HG03571 (cell line): ENCODE data around the gene EPO.
"Not testable (repeated sequence)": the region's sequence is repeated elsewhere in the genome, so short reads cannot be mapped to it uniquely, and the experiment has no call there.

Experiments
- ATAC-seq: cut with Tn5 transposase; IDR thresholded peaks from one replicate; pipeline ENCODE4 v1.9.1; 2021; ENCODE audit not compliant: unreplicated experiment

The EPO gene

DNA sequence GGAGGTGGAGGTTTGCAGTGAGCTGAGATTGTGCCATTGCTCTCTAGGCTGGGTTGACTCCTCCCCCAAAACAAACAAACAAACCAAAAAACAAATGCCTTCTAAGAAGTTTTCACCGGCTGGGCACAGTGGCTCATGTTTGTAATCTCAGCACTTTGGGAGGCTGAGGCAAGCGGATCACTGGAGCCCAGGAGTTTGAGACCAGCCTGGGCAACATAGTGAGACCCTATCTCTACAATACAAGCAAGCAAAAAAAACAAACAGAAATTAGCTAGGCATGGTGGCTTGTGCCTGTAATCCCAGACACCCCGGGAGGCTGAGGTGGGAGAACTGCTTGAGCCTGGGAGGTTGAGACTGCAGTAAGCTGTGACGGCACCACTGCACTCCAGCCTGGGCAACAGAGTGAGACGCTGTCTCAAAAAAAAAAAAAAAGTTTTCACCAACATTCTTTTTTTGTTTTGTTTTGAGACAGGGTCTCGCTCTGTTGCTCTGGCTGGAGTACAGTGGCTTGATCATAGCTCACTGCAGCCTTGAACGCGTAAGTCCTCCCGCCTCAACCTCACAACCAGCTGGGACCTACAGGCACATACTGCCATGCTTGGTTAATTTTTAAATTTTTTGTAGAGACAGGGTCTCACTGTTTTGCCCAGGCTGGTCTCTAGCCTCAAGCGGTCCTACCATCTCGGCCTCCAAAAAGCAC lies 11.8 kb downstream of the EPO start:
- ATAC-seq: no peak

DNA sequence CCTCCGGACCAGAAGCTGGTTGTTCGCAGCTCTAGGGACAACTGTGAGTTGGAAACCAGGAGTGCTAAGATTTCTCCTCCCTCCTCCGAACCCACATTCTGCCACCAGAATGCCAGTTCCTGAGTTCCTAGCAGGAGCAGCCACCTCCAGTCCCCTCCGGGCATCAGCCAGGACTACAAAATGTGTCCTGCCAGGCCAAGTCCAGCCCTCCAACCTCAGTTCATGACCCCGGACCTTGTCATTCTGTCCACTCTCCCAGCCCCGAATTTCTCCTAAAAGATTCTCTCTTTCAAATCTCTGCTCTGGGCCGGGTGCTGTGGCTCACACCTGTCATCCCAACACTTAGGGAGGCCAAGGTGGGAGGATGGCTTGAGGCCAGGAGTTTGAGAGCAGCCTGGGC lies 15.5 kb downstream of the EPO start:
- no peak for ATAC-seq

DNA sequence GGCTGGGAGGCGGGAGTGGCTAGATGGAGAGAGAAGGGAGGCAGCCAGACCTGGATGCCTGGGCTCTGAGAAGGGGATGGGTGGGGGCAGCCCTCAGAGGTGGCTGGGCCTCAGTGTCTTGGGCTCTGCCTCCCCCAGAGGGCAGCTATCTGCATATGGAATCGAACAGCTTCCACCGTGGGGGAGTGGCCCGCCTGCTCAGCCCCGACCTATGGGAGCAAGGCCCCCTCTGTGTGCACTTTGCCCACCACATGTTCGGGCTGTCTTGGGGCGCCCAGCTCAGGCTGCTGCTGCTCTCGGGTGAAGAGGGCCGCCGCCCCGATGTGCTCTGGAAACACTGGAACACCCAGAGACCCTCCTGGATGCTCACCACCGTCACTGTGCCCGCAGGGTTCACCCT lies 16.4 kb downstream of the EPO start:
- ATAC-seq: no peak

DNA sequence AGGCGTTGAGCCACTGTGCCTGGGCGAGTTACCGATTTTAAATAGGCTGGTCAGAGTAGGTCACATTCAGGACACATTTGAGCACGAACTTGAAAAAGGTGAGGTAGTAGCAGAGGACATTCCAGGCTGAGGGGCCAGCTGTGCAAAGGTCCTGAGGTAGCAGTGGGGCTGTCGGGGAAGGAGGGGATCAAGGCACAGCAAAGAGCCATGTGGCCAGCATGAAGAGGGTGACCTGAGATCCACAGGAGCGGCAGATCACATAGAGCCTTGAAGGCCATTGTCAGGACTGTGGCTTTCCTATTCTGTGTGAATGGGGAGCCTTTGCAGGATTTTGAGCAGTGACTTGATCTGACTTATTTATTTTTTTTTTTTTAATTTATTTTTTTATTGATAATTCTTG lies 19.7 kb downstream of the EPO start:
- no peak for ATAC-seq

DNA sequence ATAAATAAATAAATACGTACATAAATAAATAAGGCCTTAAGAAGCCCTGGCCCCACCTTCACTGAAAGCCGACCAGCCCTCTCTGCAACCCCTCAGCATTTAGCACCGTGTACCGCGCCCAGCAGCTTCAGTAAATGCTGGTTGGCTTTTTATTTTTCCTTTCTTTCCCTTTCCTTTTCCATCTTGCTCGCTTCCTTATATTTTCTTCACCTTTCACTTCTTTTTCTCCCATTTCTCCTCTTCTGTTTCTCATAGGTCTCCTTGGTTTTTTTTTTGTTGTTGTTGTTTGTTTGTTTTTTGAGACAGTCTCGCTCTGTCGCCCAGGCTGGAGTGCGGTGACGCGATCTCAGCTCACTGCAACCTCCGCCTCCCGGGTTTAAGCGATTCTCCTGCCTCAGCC lies 24.3 kb downstream of the EPO start:
- no peak for ATAC-seq

DNA sequence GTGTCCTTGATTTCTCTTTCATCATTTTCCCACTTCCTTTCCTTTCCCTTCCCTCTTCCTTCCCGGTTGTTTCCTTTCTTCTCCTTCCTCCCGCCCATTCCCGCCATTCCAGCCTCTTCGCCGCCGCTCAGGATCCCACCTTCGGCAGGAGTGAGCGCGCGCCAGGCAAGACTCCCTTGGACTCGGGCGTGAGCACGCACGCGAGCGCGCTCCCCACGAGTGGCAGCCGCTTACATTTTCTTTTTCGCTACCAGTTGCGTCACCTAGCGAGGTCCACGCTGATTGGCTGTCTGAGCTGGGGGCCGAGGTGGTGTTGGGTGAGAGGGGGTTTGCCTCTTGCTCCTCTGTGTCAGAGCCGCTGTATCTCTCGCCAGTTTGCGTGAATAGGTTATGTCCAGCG lies 24.9 kb downstream of the EPO start:
- ATAC-seq: no peak

DNA sequence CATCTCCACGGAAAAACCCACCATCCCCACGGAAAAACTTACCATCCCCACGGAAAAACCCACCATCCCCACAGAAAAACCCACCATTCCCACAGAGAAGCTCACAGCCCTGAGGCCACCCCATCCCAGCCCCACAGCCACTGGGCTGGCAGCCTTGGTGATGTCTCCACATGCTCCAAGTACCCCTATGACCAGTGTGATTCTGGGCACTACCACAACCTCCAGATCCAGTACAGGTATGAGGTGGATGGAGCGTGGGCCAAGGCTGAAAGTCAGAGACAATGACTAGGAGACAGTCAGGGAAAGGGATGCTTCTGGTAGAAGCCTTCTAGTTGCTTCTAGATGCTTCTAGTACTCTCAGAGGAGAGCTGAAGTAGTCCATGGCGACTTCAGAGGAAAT lies 32.7 kb downstream of the EPO start:
- no peak for ATAC-seq

DNA sequence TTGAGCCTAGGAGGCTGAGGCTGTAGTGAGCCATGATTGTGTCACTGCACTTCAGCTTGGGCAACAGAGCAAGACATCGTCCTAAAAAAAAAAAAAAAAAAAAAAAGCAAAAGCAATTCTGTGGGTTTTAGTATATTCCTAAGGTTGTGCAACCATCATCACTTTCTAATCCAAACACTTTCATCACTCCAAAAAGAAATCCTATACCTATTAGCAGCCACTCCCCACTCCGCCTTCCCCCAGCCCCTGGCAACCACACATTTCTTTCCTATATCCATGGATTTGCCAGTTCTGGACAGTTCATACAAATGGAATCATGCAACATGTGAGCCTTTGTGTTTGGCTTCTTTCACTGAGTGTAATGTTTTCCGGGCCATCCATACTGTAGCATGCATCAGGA lies 33.5 kb downstream of the EPO start:
- ATAC-seq: no peak

DNA sequence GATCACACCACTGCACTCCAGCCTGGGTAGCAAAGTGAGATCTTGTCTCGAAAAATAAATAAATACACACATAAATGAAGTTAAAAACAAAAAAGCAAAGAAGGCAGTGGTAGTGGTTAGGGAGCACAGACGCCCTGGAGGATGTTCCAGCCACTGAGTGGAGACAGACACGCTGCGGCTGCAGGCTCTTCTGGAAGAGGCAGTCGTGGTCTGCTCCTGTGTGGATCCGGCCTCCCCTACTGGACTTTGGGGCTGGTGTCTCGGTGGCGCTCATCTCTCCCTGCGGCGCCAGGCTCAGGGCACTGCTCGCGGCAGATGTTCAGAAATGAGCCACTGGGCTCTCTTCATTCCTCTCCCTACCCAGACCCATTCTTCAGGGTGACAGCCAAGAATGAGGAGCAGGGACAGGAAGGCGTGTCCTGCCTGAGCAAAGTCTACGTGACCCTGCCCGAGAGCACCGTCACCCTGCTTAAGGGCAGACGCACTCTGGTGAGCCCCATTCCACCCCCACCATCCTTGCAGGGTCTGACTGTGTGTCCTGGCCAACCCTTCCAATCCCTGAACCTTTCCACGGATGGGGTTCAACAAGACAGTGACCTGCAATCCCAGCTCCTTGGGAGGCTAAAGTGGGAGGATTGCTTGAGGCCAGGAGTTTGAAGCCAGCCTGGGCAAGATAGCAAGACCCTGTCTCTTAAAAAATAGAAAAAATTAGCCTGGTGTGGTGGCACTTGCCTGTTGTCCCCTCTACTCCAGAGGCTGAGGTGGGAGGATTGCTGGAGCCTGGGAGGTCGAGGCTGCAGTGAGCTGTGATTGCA lies 39.3 kb downstream of the EPO start:
- no peak for ATAC-seq

DNA sequence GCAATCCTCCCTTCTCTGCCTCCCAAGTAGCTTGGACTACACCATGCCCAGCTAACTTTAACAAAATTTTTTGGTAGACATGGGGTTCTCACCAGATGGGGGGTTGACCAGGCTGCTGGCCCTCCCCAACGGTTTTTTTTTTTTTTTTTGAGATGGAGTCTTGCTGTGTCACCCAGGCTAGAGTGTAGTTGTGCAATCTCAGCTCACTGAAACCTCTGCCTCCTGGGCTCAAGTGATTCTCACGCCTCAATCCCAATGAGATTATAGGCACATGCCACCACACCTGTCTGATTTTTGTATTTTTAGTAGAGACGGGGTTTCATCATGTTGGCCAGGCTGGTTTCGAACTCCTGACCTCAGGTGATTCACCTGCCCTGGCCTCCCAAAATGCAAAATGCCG lies 42.6 kb downstream of the EPO start:
- not testable (repeated sequence) for ATAC-seq

DNA sequence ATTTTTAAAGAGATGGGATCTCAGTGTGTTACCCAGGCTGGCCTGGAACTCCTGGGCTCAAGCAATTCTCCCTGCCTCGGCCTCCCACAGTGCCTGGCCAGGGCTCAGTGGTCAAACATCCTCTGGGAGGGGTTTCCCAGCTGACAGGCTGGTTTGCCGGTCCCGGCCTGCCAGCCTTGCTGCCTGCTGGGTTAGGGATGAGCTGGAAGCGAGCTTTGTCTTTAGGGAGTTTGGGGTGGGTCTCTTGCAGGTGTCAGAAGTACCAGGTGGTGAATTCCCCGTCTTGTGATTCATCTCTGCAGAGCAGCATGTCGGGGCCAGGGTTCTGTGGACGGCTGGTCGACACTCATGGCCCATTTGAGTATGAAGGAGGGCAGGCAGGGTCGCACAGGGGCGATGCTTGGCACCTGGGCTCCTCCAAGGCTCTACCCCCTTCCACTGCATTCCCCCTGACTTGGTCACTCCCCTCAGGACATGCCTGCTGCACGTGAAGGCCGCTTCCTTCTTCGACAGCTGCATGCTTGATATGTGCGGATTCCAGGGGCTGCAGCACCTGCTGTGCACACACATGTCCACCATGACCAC lies 43.4 kb downstream of the EPO start:
- ATAC-seq: no peak

DNA sequence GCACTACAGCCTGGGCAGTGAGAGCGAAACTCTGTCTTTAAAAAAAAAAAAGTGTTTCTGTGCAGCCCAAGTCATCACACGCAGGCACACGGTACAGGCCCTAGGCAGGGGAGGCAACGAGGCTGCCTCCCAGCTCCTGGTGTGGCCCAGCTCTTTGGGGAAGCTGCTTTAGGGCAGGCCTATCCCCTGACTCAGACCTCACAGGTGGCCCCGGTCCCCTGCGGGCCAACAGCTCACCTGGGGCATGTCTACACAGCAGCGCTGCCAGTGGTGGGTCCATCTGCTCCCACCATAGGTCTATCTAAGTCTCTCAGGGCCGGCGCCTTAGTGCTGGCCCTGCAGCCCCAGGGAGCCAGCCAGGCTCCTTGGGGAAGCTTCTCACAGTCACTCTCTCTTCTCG lies 44.6 kb downstream of the EPO start:
- ATAC-seq: no peak

DNA sequence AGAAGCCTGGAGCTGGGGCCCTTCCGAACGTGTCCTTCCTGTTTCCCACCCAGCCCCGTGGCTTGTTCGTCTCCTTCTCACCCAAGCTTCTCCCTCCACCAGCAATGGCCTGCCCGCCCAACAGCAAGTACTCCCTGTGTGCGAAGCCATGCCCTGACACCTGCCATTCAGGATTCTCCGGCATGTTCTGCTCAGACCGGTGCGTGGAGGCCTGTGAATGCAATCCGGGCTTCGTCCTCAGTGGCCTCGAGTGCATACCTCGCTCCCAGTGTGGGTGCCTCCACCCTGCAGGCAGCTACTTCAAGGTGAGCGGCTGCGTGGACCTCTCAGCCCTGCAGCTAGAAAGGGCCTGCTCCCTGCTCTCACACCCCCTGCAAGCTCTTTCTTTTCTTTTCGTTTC lies 45.0 kb downstream of the EPO start:
- no peak for ATAC-seq

DNA sequence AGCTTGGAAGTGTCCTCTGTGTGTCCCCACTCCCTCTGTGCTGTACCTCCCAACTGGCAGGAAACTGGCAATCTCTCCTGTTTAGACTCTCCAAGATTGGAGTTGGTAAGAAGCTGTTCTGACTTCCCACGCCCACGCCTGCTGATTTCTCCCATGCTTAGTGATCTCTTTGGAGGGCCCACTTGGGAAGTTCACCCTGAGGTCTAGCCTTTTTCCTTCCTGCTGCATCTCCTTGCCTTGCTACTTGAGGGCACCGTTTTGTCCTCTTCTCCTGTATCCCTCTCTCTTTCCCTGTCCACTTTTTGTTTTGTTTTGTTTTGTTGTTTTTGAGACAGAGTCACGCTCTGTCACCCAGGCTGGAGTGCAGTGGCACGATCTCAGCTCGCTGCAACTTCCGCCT lies 48.5 kb downstream of the EPO start:
- ATAC-seq: no peak
